Measurements from ENCODE around the gene MYO1G. TPM values are rescaled to one million over a fixed set of nuclear protein-coding genes. Genes with fewer than 3 reads are reported as not detected.
"Not testable (repeated sequence)": the region's sequence is repeated elsewhere in the genome, so short reads cannot be mapped to it uniquely, and the experiment has no call there.

Gene MYO1G
- total RNA-seq, 1 donor from 2014 or later = 450 TPM

- peaks cover 38% of the 10 kb centered on the region for H3K4me1 Mint-ChIP-seq (ENCODE audit: low read depth)
- DNase-seq (ENCODE audit: low spot score) = no peak
- intact Hi-C loops (cut with micrococcal nuclease) = loop anchor here (1.0 kb wide), 1 partner anchor 9 kb away; no protein-coding TSS in a partner anchor
- no peaks in the 10 kb centered on the region for H3K9me3 Mint-ChIP-seq
- no peaks in the 10 kb centered on the region for H3K27me3 Mint-ChIP-seq (ENCODE audit: low read depth)
- peak overlapping the region; percentile 53 for H3K4me3 Mint-ChIP-seq (ENCODE audit: low read depth)
- H3K36me3 Mint-ChIP-seq (ENCODE audit: low read depth) = peaks cover 3% of the 10 kb centered on the region
- peak overlapping the region; percentile 78 for H3K27ac Mint-ChIP-seq
Observed at GRCh38 chr7:44994877-44995554, 16.2 kb upstream of the MYO1G start.

- H3K27ac Mint-ChIP-seq; H3K27me3 Mint-ChIP-seq (ENCODE audit: low read depth): not testable (repeated sequence)
Observed at GRCh38 chr7:44992004-44992795, 13.4 kb upstream of the MYO1G start.

GRCh38 chr7:44990109-44991023, 11.6 kb upstream of the MYO1G start:
- Mint-ChIP-seq H3K36me3 (ENCODE audit: low read depth) (peaks cover 22% of the 10 kb centered on the region), H3K9me3 (no peaks in the 10 kb centered on the region), H3K27me3 (ENCODE audit: low read depth) (no peaks in the 10 kb centered on the region), H3K4me3 (ENCODE audit: low read depth) (no peak overlapping the region), H3K4me1 (ENCODE audit: low read depth) (peaks cover 40% of the 10 kb centered on the region), H3K27ac (no peak overlapping the region)
- intact Hi-C loops (cut with micrococcal nuclease) = no loop called here
- no peak for DNase-seq (ENCODE audit: low spot score)

More at GRCh38 chr7:44992004-44992795, 13.4 kb upstream of the MYO1G start:
- H3K4me1 Mint-ChIP-seq (ENCODE audit: low read depth) = peaks cover 49% of the 10 kb centered on the region
- H3K4me3 Mint-ChIP-seq (ENCODE audit: low read depth); H3K36me3 Mint-ChIP-seq (ENCODE audit: low read depth); H3K9me3 Mint-ChIP-seq; intact Hi-C loops (cut with micrococcal nuclease); DNase-seq (ENCODE audit: low spot score): not testable (repeated sequence)

GRCh38 chr7:44989132-44989531, 10.3 kb upstream of the MYO1G start:
- Mint-ChIP-seq H3K27me3 (ENCODE audit: low read depth) (no peaks in the 10 kb centered on the region), H3K4me1 (ENCODE audit: low read depth) (peaks cover 39% of the 10 kb centered on the region), H3K27ac (no peak overlapping the region), H3K4me3 (ENCODE audit: low read depth) (no peak overlapping the region), H3K36me3 (ENCODE audit: low read depth) (peaks cover 34% of the 10 kb centered on the region), H3K9me3 (no peaks in the 10 kb centered on the region)
- intact Hi-C loops (cut with micrococcal nuclease) = loop anchor here (10.0 kb wide), 1 partner anchor 404 kb away; the partner anchor contains the start of gene TMED4
- no peak for DNase-seq (ENCODE audit: low spot score)

- H3K4me3 Mint-ChIP-seq (ENCODE audit: low read depth) = no peak overlapping the region
- peak overlapping the region; percentile 61 for H3K27ac Mint-ChIP-seq
- no peaks in the 10 kb centered on the region for H3K27me3 Mint-ChIP-seq (ENCODE audit: low read depth)
- DNase-seq (ENCODE audit: low spot score) = no peak
- H3K36me3 Mint-ChIP-seq (ENCODE audit: low read depth) = peaks cover 38% of the 10 kb centered on the region
- H3K4me1 Mint-ChIP-seq (ENCODE audit: low read depth) = peaks cover 42% of the 10 kb centered on the region
- intact Hi-C loops (cut with micrococcal nuclease) = loop anchor here (10.0 kb wide), 1 partner anchor 404 kb away; the partner anchor contains the start of gene TMED4
- no peaks in the 10 kb centered on the region for H3K9me3 Mint-ChIP-seq
Observed at GRCh38 chr7:44988701-44989100, 9.9 kb upstream of the MYO1G start.

- H3K27me3 Mint-ChIP-seq (ENCODE audit: low read depth) = no peaks in the 10 kb centered on the region
- no peaks in the 10 kb centered on the region for H3K9me3 Mint-ChIP-seq
- peak overlapping the region; percentile 95 for H3K4me3 Mint-ChIP-seq (ENCODE audit: low read depth)
- H3K27ac Mint-ChIP-seq = peak overlapping the region; percentile 99
- intact Hi-C loops (cut with micrococcal nuclease) = loop anchor here (10.0 kb wide), 1 partner anchor 403 kb away; the partner anchor contains the start of gene TMED4
- H3K4me1 Mint-ChIP-seq (ENCODE audit: low read depth) = peaks cover 49% of the 10 kb centered on the region
- H3K36me3 Mint-ChIP-seq (ENCODE audit: low read depth) = peaks cover 45% of the 10 kb centered on the region
- DNase-seq (ENCODE audit: low spot score) = no peak
Observed at GRCh38 chr7:44987996-44988395, 9.2 kb upstream of the MYO1G start.

GRCh38 chr7:44987457-44987856, 8.6 kb upstream of the MYO1G start:
- intact Hi-C loops (cut with micrococcal nuclease) = loop anchor here (10.0 kb wide), 1 partner anchor 403 kb away; the partner anchor contains the start of gene TMED4
- H3K4me1 Mint-ChIP-seq (ENCODE audit: low read depth) = peaks cover 53% of the 10 kb centered on the region
- peak overlapping the region; percentile 95 for H3K4me3 Mint-ChIP-seq (ENCODE audit: low read depth)
- no peaks in the 10 kb centered on the region for H3K9me3 Mint-ChIP-seq
- H3K27me3 Mint-ChIP-seq (ENCODE audit: low read depth) = no peaks in the 10 kb centered on the region
- DNase-seq (ENCODE audit: low spot score) = no peak
- H3K36me3 Mint-ChIP-seq (ENCODE audit: low read depth) = peaks cover 51% of the 10 kb centered on the region
- H3K27ac Mint-ChIP-seq = peak overlapping the region; percentile 99

- Mint-ChIP-seq H3K4me1 (ENCODE audit: low read depth) (peaks cover 62% of the 10 kb centered on the region), H3K27ac (peak overlapping the region; percentile 99), H3K9me3 (no peaks in the 10 kb centered on the region), H3K27me3 (ENCODE audit: low read depth) (no peaks in the 10 kb centered on the region), H3K4me3 (ENCODE audit: low read depth) (peak overlapping the region; percentile 95), H3K36me3 (ENCODE audit: low read depth) (peaks cover 58% of the 10 kb centered on the region)
- intact Hi-C loops (cut with micrococcal nuclease) = loop anchor here (1.0 to 10.0 kb wide), 4 partner anchors 9 to 402 kb away; partner anchors contain the start of gene TMED4
- DNase-seq (ENCODE audit: low spot score) = peak; percentile 95
Observed at GRCh38 chr7:44986218-44987053, 7.6 kb upstream of the MYO1G start.

GRCh38 chr7:44985900-44986217, 7.0 kb upstream of the MYO1G start:
- Mint-ChIP-seq H3K4me3 (ENCODE audit: low read depth) (peak overlapping the region; percentile 95), H3K4me1 (ENCODE audit: low read depth) (peaks cover 66% of the 10 kb centered on the region), H3K27ac (peak overlapping the region; percentile 99), H3K27me3 (ENCODE audit: low read depth) (no peaks in the 10 kb centered on the region), H3K36me3 (ENCODE audit: low read depth) (peaks cover 63% of the 10 kb centered on the region), H3K9me3 (no peaks in the 10 kb centered on the region)
- intact Hi-C loops (cut with micrococcal nuclease) = loop anchor here (1.0 to 10.0 kb wide), 4 partner anchors 9 to 401 kb away; partner anchors contain the start of gene TMED4
- DNase-seq (ENCODE audit: low spot score) = no peak

GRCh38 chr7:44985033-44985695, 6.3 kb upstream of the MYO1G start:
- Mint-ChIP-seq H3K27me3 (ENCODE audit: low read depth) (no peaks in the 10 kb centered on the region), H3K36me3 (ENCODE audit: low read depth) (peaks cover 66% of the 10 kb centered on the region), H3K4me1 (ENCODE audit: low read depth) (peaks cover 68% of the 10 kb centered on the region), H3K9me3 (no peaks in the 10 kb centered on the region), H3K4me3 (ENCODE audit: low read depth) (peak overlapping the region; percentile 95), H3K27ac (peak overlapping the region; percentile 99)
- intact Hi-C loops (cut with micrococcal nuclease) = loop anchor here (10.0 kb wide), 1 partner anchor 400 kb away; the partner anchor contains the start of gene TMED4
- DNase-seq (ENCODE audit: low spot score) = no peak

- peaks cover 66% of the 10 kb centered on the region for H3K36me3 Mint-ChIP-seq (ENCODE audit: low read depth)
- H3K4me1 Mint-ChIP-seq (ENCODE audit: low read depth) = peaks cover 76% of the 10 kb centered on the region
- H3K4me3 Mint-ChIP-seq (ENCODE audit: low read depth) = peak overlapping the region; percentile 95
- DNase-seq (ENCODE audit: low spot score) = no peak
- no peaks in the 10 kb centered on the region for H3K9me3 Mint-ChIP-seq
- intact Hi-C loops (cut with micrococcal nuclease) = loop anchor here (10.0 kb wide), 1 partner anchor 400 kb away; the partner anchor contains the start of gene TMED4
- H3K27ac Mint-ChIP-seq = peak overlapping the region; percentile 99
- H3K27me3 Mint-ChIP-seq (ENCODE audit: low read depth) = no peaks in the 10 kb centered on the region
Observed at GRCh38 chr7:44984478-44984758, 5.6 kb upstream of the MYO1G start.

All from activated T-helper 2 cell treated with anti-CD3 and anti-CD28 coated beads, Interferon-gamma antibody, Interleukin-2, Interleukin-4, amounts not matched to agents 10 μg/mL and 5 μg/mL and 100 μg/mL, durations not matched to agents 14 hours and 24 hours and 36 hours (primary cell).